NCI-H748 (cell line): ENCODE data around the gene CT45A8.
"Not testable (repeated sequence)": the region's sequence is repeated elsewhere in the genome, so short reads cannot be mapped to it uniquely, and the experiment has no call there.

ENCODE experiments used
- DNase-seq: peaks from one replicate; lab custom pipeline; 2025; ENCODE audit not compliant: unreplicated experiment; lab: John Stamatoyannopoulos, UW

CT45A8 gene, protein sequence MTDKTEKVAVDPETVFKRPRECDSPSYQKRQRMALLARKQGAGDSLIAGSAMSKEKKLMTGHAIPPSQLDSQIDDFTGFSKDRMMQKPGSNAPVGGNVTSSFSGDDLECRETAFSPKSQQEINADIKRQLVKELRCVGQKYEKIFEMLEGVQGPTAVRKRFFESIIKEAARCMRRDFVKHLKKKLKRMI

DNA sequence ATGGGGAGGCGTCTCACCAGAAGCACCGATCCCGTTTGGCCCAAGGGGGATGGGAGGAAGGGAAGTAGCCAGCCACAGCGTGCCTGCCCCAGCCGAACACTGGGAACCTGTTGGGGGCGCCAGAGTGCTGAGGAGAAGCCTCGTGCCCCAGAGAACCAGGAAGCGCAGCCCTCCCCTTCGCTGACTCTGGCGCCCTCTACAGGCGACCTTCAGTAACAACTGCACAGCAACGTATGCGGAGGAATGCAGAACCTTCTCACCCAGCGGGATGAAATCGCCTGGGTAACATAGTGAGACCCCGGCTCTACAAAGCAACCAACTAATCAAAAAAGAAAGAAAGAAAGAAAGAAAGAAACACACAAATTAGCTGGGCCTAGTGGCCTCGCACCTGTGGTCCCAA, at the start of gene CT45A8:
TSS of gene CT45A8 (minus strand) at position 101 of the 400 bp plus-strand sequence. CDS start 3,755 bp downstream, outside the sequence.
- DNase-seq: not testable (repeated sequence)

DNA sequence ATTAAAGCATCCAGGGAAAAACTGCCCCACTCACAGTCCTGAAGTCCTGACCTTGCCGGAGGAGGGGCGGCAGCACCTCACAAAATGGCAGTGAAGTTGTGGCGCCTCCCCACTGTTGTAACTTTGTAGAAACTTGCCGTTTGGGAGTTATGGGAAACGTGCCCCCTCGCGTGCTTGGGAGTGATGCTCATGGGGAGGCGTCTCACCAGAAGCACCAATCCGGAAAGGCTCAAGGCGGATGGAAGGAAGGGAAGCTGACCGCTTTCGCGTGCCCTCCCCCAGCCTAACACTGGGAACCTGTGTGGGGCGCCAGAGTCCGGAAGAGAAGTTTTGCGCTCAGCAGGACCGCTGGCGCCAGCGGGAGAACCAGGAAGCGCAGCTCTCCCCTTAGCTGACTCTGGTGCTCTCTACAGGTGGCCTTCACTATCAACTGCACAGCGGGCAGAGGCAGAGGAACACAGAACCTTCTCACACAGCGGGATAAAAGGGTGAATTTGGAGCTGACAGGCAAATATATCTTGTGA, 39.0 kb upstream of the CT45A8 start, which contains the start of the genes CT45A10 and SAGE1:
TSS of gene CT45A10 (minus strand) at position 151 of the 524 bp plus-strand sequence. CDS start 8,100 bp downstream, outside the sequence.
TSS of gene SAGE1 (plus strand) at position 423 of the 524 bp plus-strand sequence. CDS start 2,527 bp downstream, outside the sequence.
- no peak for DNase-seq

DNA sequence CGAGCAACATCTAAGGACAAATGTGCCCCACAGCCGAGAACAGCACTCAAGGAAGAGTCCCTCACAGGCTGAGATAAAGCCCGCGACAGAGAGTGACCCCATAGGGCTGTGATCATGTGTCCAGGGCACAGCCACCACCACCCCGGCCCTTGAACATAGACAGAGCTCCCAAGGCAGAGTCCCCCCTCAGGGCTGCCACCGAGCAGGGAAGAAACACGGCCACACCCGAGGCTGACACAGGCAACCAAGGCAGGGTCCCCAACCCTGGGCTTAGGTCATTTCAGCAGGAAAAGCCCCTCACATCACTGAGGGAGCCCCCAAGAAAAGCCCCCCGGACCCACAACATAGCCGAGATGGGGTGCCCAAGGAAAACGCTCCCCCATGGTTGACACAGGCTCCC, 38.4 kb upstream of the CT45A8 start:
- no peak for DNase-seq

DNA sequence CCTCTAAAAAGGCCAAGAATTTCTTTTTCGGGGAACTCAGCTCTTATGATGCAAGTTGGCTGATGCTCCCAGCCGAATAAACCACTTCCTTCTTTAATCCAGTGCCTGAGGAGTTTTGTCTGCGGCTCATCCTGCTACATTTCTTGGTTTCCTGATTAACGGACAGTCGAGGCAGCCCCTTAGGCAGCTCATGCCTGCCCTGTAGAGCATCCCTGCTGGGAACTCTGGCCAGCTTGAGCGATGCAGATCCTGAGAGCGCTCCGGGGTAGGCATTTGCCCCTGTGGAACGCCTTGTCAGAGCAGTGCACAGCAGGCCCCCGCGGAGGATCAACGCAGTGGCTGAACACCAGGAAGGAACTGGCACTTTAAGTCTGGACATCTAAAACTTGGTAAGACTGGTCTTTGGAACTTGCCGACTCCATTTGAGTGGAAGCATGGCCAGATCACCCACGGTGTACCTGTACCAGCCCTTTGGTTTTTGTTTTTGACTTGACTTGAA, 35.8 kb upstream of the CT45A8 start:
- DNase-seq: no peak

DNA sequence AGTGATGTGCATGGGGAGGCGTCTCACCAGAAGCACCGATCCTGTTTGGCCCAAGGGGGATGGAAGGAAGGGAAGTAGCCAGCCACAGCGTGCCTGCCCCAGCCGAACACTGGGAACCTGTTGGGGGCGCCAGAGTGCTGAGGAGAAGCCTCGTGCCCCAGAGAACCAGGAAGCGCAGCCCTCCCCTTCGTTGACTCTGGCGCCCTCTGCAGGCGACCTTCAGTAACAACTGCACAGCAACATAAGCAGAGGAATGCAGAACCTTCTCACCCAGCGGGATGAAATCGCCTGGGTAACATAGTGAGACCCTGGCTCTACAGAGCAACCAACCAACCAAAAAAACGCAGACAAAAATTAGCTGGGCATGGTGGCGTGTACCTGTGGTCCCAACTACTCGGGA, 34.6 kb upstream of the CT45A8 start:
- DNase-seq: peak; percentile 43

DNA sequence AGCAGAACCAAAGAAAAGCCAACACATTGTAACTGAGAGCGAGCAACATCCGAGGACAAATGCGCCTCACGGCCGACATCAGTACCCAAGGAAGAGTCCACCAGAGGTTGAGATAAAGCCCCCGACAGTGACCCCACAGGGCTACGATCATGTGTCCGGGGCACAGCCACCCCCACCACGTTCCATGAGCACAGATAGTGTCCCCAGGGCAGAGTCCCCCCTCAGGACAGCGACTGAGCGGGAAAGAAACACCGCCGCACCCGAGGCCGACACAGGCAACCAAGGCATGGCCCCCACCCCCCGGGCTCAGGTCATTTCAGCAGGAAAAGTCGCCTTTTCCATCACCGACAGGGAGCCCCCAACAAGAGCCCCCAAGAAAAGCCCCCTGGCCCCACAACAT, 33.9 kb upstream of the CT45A8 start:
- not testable (repeated sequence) for DNase-seq

DNA sequence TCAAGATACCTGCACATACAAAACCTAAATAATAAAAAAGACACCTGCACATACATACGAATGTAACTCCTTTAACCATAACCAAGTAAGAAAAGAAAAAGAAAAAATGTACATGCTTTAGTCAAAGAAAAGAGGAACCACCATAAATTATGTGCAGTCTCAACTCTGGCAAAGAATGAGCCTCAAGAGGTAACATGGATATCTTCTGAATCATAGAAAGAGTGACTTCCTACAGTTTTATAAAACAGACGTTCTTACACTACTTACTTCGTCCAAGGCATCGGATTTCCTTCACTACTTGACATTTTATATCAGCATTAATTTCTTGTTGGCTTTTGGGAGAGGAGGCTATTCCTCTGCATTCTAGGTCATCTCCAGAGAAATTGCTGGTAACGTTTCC, 28.4 kb upstream of the CT45A8 start:
- DNase-seq: not testable (repeated sequence)

DNA sequence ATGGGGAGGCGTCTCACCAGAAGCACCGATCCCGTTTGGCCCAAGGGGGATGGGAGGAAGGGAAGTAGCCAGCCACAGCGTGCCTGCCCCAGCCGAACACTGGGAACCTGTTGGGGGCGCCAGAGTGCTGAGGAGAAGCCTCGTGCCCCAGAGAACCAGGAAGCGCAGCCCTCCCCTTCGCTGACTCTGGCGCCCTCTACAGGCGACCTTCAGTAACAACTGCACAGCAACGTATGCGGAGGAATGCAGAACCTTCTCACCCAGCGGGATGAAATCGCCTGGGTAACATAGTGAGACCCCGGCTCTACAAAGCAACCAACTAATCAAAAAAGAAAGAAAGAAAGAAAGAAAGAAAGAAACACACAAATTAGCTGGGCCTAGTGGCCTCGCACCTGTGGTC, 17.4 kb upstream of the CT45A8 start, which contains the start of gene CT45A9:
TSS of gene CT45A9 (minus strand) at position 101 of the 400 bp plus-strand sequence. CDS start 3,751 bp downstream, outside the sequence.
- not testable (repeated sequence) for DNase-seq

DNA sequence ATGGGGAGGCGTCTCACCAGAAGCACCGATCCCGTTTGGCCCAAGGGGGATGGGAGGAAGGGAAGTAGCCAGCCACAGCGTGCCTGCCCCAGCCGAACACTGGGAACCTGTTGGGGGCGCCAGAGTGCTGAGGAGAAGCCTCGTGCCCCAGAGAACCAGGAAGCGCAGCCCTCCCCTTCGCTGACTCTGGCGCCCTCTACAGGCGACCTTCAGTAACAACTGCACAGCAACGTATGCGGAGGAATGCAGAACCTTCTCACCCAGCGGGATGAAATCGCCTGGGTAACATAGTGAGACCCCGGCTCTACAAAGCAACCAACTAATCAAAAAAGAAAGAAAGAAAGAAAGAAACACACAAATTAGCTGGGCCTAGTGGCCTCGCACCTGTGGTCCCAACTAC, 17.2 kb downstream of the CT45A8 start, which contains the start of gene CT45A7:
TSS of gene CT45A7 (minus strand) at position 101 of the 400 bp plus-strand sequence. CDS start 3,747 bp downstream, outside the sequence.
- not testable (repeated sequence) for DNase-seq

DNA sequence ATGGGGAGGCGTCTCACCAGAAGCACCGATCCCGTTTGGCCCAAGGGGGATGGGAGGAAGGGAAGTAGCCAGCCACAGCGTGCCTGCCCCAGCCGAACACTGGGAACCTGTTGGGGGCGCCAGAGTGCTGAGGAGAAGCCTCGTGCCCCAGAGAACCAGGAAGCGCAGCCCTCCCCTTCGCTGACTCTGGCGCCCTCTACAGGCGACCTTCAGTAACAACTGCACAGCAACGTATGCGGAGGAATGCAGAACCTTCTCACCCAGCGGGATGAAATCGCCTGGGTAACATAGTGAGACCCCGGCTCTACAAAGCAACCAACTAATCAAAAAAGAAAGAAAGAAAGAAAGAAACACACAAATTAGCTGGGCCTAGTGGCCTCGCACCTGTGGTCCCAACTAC, 34.4 kb downstream of the CT45A8 start, which contains the start of gene CT45A2:
TSS of gene CT45A2 (minus strand) at position 101 of the 400 bp plus-strand sequence. CDS start 3,747 bp downstream, outside the sequence.
- not testable (repeated sequence) for DNase-seq

DNA sequence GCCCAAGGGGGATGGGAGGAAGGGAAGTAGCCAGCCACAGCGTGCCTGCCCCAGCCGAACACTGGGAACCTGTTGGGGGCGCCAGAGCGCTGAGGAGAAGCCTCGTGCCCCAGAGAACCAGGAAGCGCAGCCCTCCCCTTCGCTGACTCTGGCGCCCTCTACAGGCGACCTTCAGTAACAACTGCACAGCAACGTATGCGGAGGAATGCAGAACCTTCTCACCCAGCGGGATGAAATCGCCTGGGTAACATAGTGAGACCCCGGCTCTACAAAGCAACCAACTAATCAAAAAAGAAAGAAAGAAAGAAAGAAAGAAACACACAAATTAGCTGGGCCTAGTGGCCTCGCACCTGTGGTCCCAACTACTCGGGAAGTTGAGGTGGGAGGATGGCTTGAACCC, 51.7 kb downstream of the CT45A8 start, which contains the start of gene CT45A6:
TSS of gene CT45A6 (minus strand) at position 101 of the 400 bp plus-strand sequence. CDS start 3,794 bp downstream, outside the sequence.
- not testable (repeated sequence) for DNase-seq
